Smooth muscle cell of the coronary artery (primary cell): Measurements from ENCODE around the gene FUBP3. TPM values are rescaled to one million over a fixed set of nuclear protein-coding genes. Genes with fewer than 3 reads are reported as not detected.

Experiments used
- total RNA-seq: library from RNA; depleted of rRNA; stranded (reverse); fragments of >200 nt; gene quantifications from 2 replicates; pipeline ENCODE4 v1.2.3, GENCODE V29; 2014; ENCODE audit warnings: low replicate concordance

Gene FUBP3
- total RNA-seq = 40.6 and 41.9 TPM in 2 replicates

GRCh38 chr9:130578865-130579737 lies at the start of gene FUBP3:
Gene FUBP3, plus strand, starts transcription at chr9:130579577. Its CDS starts 104 bp downstream, at chr9:130579681.

GRCh38 chr9:130664251-130665028 lies 85.1 kb downstream of the FUBP3 start, which contains the start of gene PRDM12:
Gene PRDM12, plus strand, starts transcription at chr9:130664594. Its CDS starts 60 bp downstream, at chr9:130664654.

Other genes with a start within 250 kb of the FUBP3 start
- gene ASS1, start 134.6 kb upstream of the FUBP3 start, total RNA-seq = 47.2 and 359 TPM in 2 replicates
- gene PRDM12, start 85.0 kb downstream of the FUBP3 start, total RNA-seq = not detected in 2 replicates
- gene EXOSC2, start 114.2 kb downstream of the FUBP3 start, total RNA-seq = 23.0 and 25.4 TPM in 2 replicates